Neural progenitor cell (in vitro differentiated cells): ENCODE results near the gene UBE2M. TPM values are rescaled to one million over a fixed set of nuclear protein-coding genes. Genes with fewer than 3 reads are reported as not detected.

Experiments
- DNase-seq: peaks from one replicate; pipeline ENCODE4 v3.0.0-alpha.2; 2016; ENCODE audit warnings: low spot score
- H2AFZ ChIP-seq: fragments of 200-600 bp; sonication (generic); replicated peaks from 2 replicates; pipeline ENCODE4 v1.6.1; 2016; ENCODE audit warnings: antibody characterized with exemption
- H3F3A ChIP-seq: fragments of 200-600 bp; sonication (generic); 2 replicates; pipeline ENCODE4 v1.6.1; 2016; ENCODE audit warnings: antibody characterized with exemption, low read depth
- H3K27ac ChIP-seq: fragments of 200-600 bp; sonication (generic); 2 replicates; pipeline ENCODE4 v1.5.1; 2016; ENCODE audit warnings: mild to moderate bottlenecking
- H3K27me3 ChIP-seq: fragments of 200-600 bp; sonication (generic); 2 replicates; pipeline ENCODE4 v1.6.1; 2016; ENCODE audit warnings: mild to moderate bottlenecking, moderate library complexity
- H3K36me3 ChIP-seq: fragments of 200-600 bp; sonication (generic); 2 replicates; pipeline ENCODE4 v1.5.1; 2016
- H3K4me1 ChIP-seq: fragments of 200-600 bp; sonication (generic); 2 replicates; pipeline ENCODE4 v1.6.1; 2016; ENCODE audit warnings: mixed run types
- H3K4me2 ChIP-seq: fragments of 200-600 bp; sonication (generic); 2 replicates; pipeline ENCODE4 v1.6.1; 2016
- H3K4me3 ChIP-seq: fragments of 200-600 bp; sonication (generic); 2 replicates; pipeline ENCODE4 v1.5.1; 2016
- H3K79me2 ChIP-seq: fragments of 200-600 bp; sonication (generic); 2 replicates; pipeline ENCODE4 v1.6.1; 2016; ENCODE audit warnings: low read depth
- H3K9ac ChIP-seq: fragments of 200-600 bp; sonication (generic); 2 replicates; pipeline ENCODE4 v1.6.1; 2016
- H3K9me3 ChIP-seq: fragments of 200-600 bp; sonication (generic); 2 replicates; pipeline ENCODE4 v1.5.1; 2016; ENCODE audit warnings: low read depth
- H4K20me1 ChIP-seq: fragments of 200-600 bp; sonication (generic); 2 replicates; pipeline ENCODE4 v1.6.1; 2016; ENCODE audit warnings: low read depth
- H3K27ac Mint-ChIP-seq: 3 replicates; pipeline ENCODE4 v1.8.0; 2021; ENCODE audit warnings: mixed read lengths
- H3K27me3 Mint-ChIP-seq: 2 replicates; pipeline ENCODE4 v1.8.0; 2022; ENCODE audit warnings: low read depth, mild to moderate bottlenecking, inconsistent platforms, moderate library complexity, mixed read lengths; ENCODE audit not compliant: insufficient read depth
- H3K36me3 Mint-ChIP-seq: 3 replicates; pipeline ENCODE4 v1.8.0; 2021; ENCODE audit warnings: mixed read lengths
- H3K4me1 Mint-ChIP-seq: 3 replicates; pipeline ENCODE4 v1.8.0; 2021; ENCODE audit warnings: mixed read lengths
- H3K4me3 Mint-ChIP-seq: 3 replicates; pipeline ENCODE4 v1.8.0; 2021; ENCODE audit warnings: mild to moderate bottlenecking, moderate library complexity, mixed read lengths
- H3K9me3 Mint-ChIP-seq: 3 replicates; pipeline ENCODE4 v1.8.0; 2020; ENCODE audit warnings: mixed read lengths
- CTCF ChIP-seq: fragments of 200-600 bp; sonication (generic); IDR thresholded peaks from 2 replicates; pipeline ENCODE4 v1.5.1; 2017; ENCODE audit warnings: antibody characterized with exemption, mild to moderate bottlenecking
- EZH2 ChIP-seq: fragments of 200-600 bp; sonication (generic); IDR thresholded peaks from 2 replicates; pipeline ENCODE4 v1.6.1; 2017; ENCODE audit warnings: antibody characterized with exemption, mild to moderate bottlenecking, moderate library complexity
- EZH2phosphoT487 ChIP-seq: fragments of 200-600 bp; sonication (generic); IDR thresholded peaks from 2 replicates; pipeline ENCODE4 v1.6.1; 2017; ENCODE audit warnings: antibody characterized with exemption
- total RNA-seq: library from RNA; depleted of rRNA; stranded (reverse); fragments of >200 nt; gene quantifications from 2 replicates; pipeline ENCODE4 v1.2.3, GENCODE V29; 2015; ENCODE audit warnings: low replicate concordance

Gene UBE2M
- total RNA-seq, 1 donor from 2014 or later: 73.3 TPM

- Histone ChIP-seq H3K9me3 (no peaks in the 10 kb centered on the region), H3K36me3 (no peaks in the 10 kb centered on the region), H3K4me3 (peak overlapping the region; percentile 44), H3K27ac (no peak overlapping the region), H3F3A (peaks cover 27% of the 10 kb centered on the region), H3K4me2 (peak overlapping the region; percentile 78), H3K4me1 (peaks cover 12% of the 10 kb centered on the region), H4K20me1 (peaks cover 8% of the 10 kb centered on the region), H3K27me3 (no peaks in the 10 kb centered on the region), H3K79me2 (peaks cover 44% of the 10 kb centered on the region), H2AFZ (no peak overlapping the region), H3K9ac (no peak overlapping the region)
- Mint-ChIP-seq H3K36me3 (peaks cover 13% of the 10 kb centered on the region), H3K27ac (no peak overlapping the region), H3K9me3 (no peaks in the 10 kb centered on the region), H3K27me3 (peaks cover 8% of the 10 kb centered on the region), H3K4me1 (peaks cover 21% of the 10 kb centered on the region), H3K4me3 (peak overlapping the region; percentile 76)
- TF ChIP-seq EZH2phosphoT487: no peak
- TF ChIP-seq CTCF: peak; percentile 87
- peak; percentile 96 for DNase-seq
Observed at GRCh38 chr19:58513694-58514563, 44.5 kb downstream of the UBE2M start.

GRCh38 chr19:58513213-58513693 is 45.2 kb downstream of the UBE2M start:
- Histone ChIP-seq H3K4me3 (no peak overlapping the region), H3K4me2 (no peak overlapping the region), H3K9ac (no peak overlapping the region), H3K27ac (no peak overlapping the region), H3K9me3 (no peaks in the 10 kb centered on the region), H2AFZ (no peak overlapping the region), H3K36me3 (no peaks in the 10 kb centered on the region), H3K79me2 (peaks cover 38% of the 10 kb centered on the region), H4K20me1 (peaks cover 8% of the 10 kb centered on the region), H3K27me3 (no peaks in the 10 kb centered on the region), H3K4me1 (peaks cover 9% of the 10 kb centered on the region), H3F3A (peaks cover 20% of the 10 kb centered on the region)
- Mint-ChIP-seq H3K9me3 (no peaks in the 10 kb centered on the region), H3K27ac (no peak overlapping the region), H3K4me1 (peaks cover 14% of the 10 kb centered on the region), H3K4me3 (no peak overlapping the region), H3K36me3 (peaks cover 13% of the 10 kb centered on the region), H3K27me3 (peaks cover 5% of the 10 kb centered on the region)
- DNase-seq: no peak
- TF ChIP-seq EZH2phosphoT487 (no peak), CTCF (no peak), EZH2 (no peak)

- no peak within 1 kb of the TSS for H3K4me2 ChIP-seq
- H3K36me3 ChIP-seq: no peaks in the 10 kb centered on the region
- H3K4me1 Mint-ChIP-seq: peaks cover 10% of the 10 kb centered on the region
- H3K9me3 ChIP-seq: no peaks in the 10 kb centered on the region
- no peak within 1 kb of the TSS for H3K4me3 ChIP-seq
- H3K4me1 ChIP-seq: peaks cover 5% of the 10 kb centered on the region
- peaks cover 8% of the 10 kb centered on the region for H4K20me1 ChIP-seq
- no peak within 1 kb of the TSS for H3K27ac ChIP-seq
- DNase-seq: no peak
- H3K4me3 Mint-ChIP-seq: no peak within 1 kb of the TSS
- peaks cover 5% of the 10 kb centered on the region for H3K27me3 Mint-ChIP-seq
- no peak within 1 kb of the TSS for H2AFZ ChIP-seq
- H3K79me2 ChIP-seq: peaks cover 22% of the 10 kb centered on the region
- TF ChIP-seq EZH2phosphoT487 (no peak), EZH2 (no peak), CTCF (no peak)
- peaks cover 8% of the 10 kb centered on the region for H3K9me3 Mint-ChIP-seq
- H3K27ac Mint-ChIP-seq: no peak within 1 kb of the TSS
- no peak within 1 kb of the TSS for H3K9ac ChIP-seq
- no peaks in the 10 kb centered on the region for H3K27me3 ChIP-seq
- peaks cover 18% of the 10 kb centered on the region for H3K36me3 Mint-ChIP-seq
- H3F3A ChIP-seq: peaks cover 17% of the 10 kb centered on the region
Observed at GRCh38 chr19:58511353-58512208, 46.8 kb downstream of the UBE2M start, which contains the start of gene SLC27A5. Gene SLC27A5, minus strand, starts transcription at chr19:58511992. Its CDS starts 37 bp downstream, at chr19:58511955.
